Measurements from ENCODE around the gene PLPPR2. TPM values are rescaled to one million over a fixed set of nuclear protein-coding genes. Genes with fewer than 3 reads are reported as not detected.
A peak's percentile ranks its signal among the peaks of the same experiment; 100 is the strongest.
"Not testable (repeated sequence)": the region's sequence is repeated elsewhere in the genome, so short reads cannot be mapped to it uniquely, and the experiment has no call there.

PLPPR2 gene
- total RNA-seq, 1 experiment from 2014 or later: 7.5 TPM

GRCh38 chr19:11378319-11379189 is 23.3 kb downstream of the PLPPR2 start:
- Mint-ChIP-seq H3K36me3 (peaks cover 10% of the 10 kb centered on the region), H3K4me1 (peaks cover 35% of the 10 kb centered on the region), H3K9me3 (peaks cover 3% of the 10 kb centered on the region; the same call in 1 of the 2 replicates), H3K27me3 (ENCODE audit: low read depth) (peaks cover 3% of the 10 kb centered on the region; the same call in 1 of the 2 replicates), H3K27ac (0 out of 2 replicates have a peak overlapping the region, but pooled peaks have one; percentile 57), H3K4me3 (no peak overlapping the region)
- TF ChIP-seq MAX (CRISPR knock-in tag; IDR thresholded peaks at IDR 0.05): no peak
- TF ChIP-seq CTCF (IDR thresholded peaks at IDR 0.05): peak; percentile 33; the same call in 1 of the 2 replicates
- ChIA-PET CTCF (interaction anchor here (0.7 to 4.6 kb wide), 3 partner anchors 15 to 104 kb away, joined by 3 to 59 read pairs (median 3); no protein-coding TSS in a partner anchor), POLR2A (no interaction called here)
- DNase-seq (ENCODE audit: low spot score): peak; percentile 77
- ATAC-seq: no peak

GRCh38 chr19:11379269-11379845 is 24.1 kb downstream of the PLPPR2 start:
- H3K27ac Mint-ChIP-seq; H3K9me3 Mint-ChIP-seq; DNase-seq (ENCODE audit: low spot score); ATAC-seq; H3K36me3 Mint-ChIP-seq; H3K27me3 Mint-ChIP-seq (ENCODE audit: low read depth): not testable (repeated sequence)
- CTCF ChIA-PET: interaction anchor here (0.7 to 3.3 kb wide), 5 partner anchors 12 to 103 kb away, joined by 3 to 52 read pairs (median 30); partner anchors contain the start of gene ELAVL3
- POLR2A ChIA-PET: interaction anchor here (5.9 kb wide), 1 partner anchor 41 kb away, joined by 115 read pairs; the partner anchor contains the start of gene RGL3
- H3K4me1 Mint-ChIP-seq: peaks cover 35% of the 10 kb centered on the region
- H3K4me3 Mint-ChIP-seq: peak overlapping the region; percentile 91; the same call in 1 of the 2 replicates

GRCh38 chr19:11379857-11380350 is 24.7 kb downstream of the PLPPR2 start:
- no peak for TF ChIP-seq CBFB (CRISPR knock-in tag; IDR thresholded peaks at IDR 0.05; ENCODE audit: low read depth)
- TF ChIP-seq ZNF423 (CRISPR knock-in tag; IDR thresholded peaks at IDR 0.05): no peak
- TF ChIP-seq NFATC4 (CRISPR knock-in tag; IDR thresholded peaks at IDR 0.05): no peak
- no peak for TF ChIP-seq ZNF232 (CRISPR knock-in tag; IDR thresholded peaks at IDR 0.05)
- TF ChIP-seq TEAD4 (CRISPR knock-in tag; IDR thresholded peaks at IDR 0.05): no peak
- TF ChIP-seq GTF2I (CRISPR knock-in tag; conservative IDR thresholded peaks at IDR 0.05): no peak
- peaks cover 10% of the 10 kb centered on the region for H3K36me3 Mint-ChIP-seq
- no peak for DNase-seq (ENCODE audit: low spot score)
- no peak for ATAC-seq
- peak overlapping the region; percentile 100 for H3K27ac Mint-ChIP-seq
- ChIA-PET CTCF (interaction anchor here (1.2 to 5.3 kb wide), 8 partner anchors 12 to 102 kb away, joined by 3 to 308 read pairs (median 33); partner anchors contain the start of genes ELAVL3, ODAD3, PRKCSH and RGL3), POLR2A (interaction anchor here (0.6 to 5.9 kb wide), 2 partner anchors 41 to 101 kb away, joined by 3 to 115 read pairs; partner anchors contain the start of gene RGL3)
- H3K9me3 Mint-ChIP-seq: peaks cover 3% of the 10 kb centered on the region; the same call in 1 of the 2 replicates
- H3K27me3 Mint-ChIP-seq (ENCODE audit: low read depth): peaks cover 3% of the 10 kb centered on the region; the same call in 1 of the 2 replicates
- peaks cover 38% of the 10 kb centered on the region for H3K4me1 Mint-ChIP-seq
- H3K4me3 Mint-ChIP-seq: peak overlapping the region; percentile 91

- ATAC-seq (peak; percentile 82), DNase-seq (ENCODE audit: low spot score) (peak; percentile 98)
- CTCF ChIA-PET: interaction anchor here (0.5 to 5.3 kb wide), 55 partner anchors 9 to 1445 kb away, joined by 3 to 308 read pairs (median 5); partner anchors contain the start of genes CCDC159, CNN1, ECSIT and ELAVL3
- POLR2A ChIA-PET: interaction anchor here (0.6 to 5.9 kb wide), 9 partner anchors 10 to 102 kb away, joined by 3 to 115 read pairs (median 5); partner anchors contain the start of genes ODAD3, PRKCSH, RAB3D and RGL3
- Mint-ChIP-seq H3K27me3 (ENCODE audit: low read depth) (peaks cover 3% of the 10 kb centered on the region; the same call in 1 of the 2 replicates), H3K27ac (peak overlapping the region; percentile 100), H3K36me3 (peaks cover 10% of the 10 kb centered on the region), H3K4me3 (peak overlapping the region; percentile 91), H3K4me1 (peaks cover 32% of the 10 kb centered on the region), H3K9me3 (peaks cover 3% of the 10 kb centered on the region; the same call in 1 of the 2 replicates)
- TF ChIP-seq FOXK1 (CRISPR knock-in tag; IDR thresholded peaks at IDR 0.05) (peak; percentile 57; the same call in 1 of the 2 replicates), TCF7 (CRISPR knock-in tag; IDR thresholded peaks at IDR 0.05; ENCODE audit: low read depth) (no peak), CREM (CRISPR knock-in tag; IDR thresholded peaks at IDR 0.05) (no peak; the same call in 1 of the 2 replicates), SP1 (CRISPR knock-in tag; conservative IDR thresholded peaks at IDR 0.05) (peak; percentile 91), ETV6 (CRISPR knock-in tag; IDR thresholded peaks at IDR 0.05) (peak; percentile 44; the same call in 1 of the 2 replicates), GABPB1 (CRISPR knock-in tag; IDR thresholded peaks at IDR 0.05) (peak; percentile 65), ZNF281 (CRISPR knock-in tag; IDR thresholded peaks at IDR 0.05) (no peak), ZNF121 (CRISPR knock-in tag; IDR thresholded peaks at IDR 0.05) (0 out of 2 replicates have a peak, but pooled peaks have one; percentile 30), IRF1 (CRISPR knock-in tag; IDR thresholded peaks at IDR 0.05) (0 out of 2 replicates have a peak, but pooled peaks have one; percentile 51)
These were observed 25.7 kb downstream of the PLPPR2 start for GRCh38 chr19:11380653-11381537.

All from WTC11 (cell line).